ENCODE results near the gene PPP2R2D. TPM values are rescaled to one million over a fixed set of nuclear protein-coding genes. Genes with fewer than 3 reads are reported as not detected.

PPP2R2D gene
- total RNA-seq, 1 donor from 2014 or later = 37.2 TPM

DNA sequence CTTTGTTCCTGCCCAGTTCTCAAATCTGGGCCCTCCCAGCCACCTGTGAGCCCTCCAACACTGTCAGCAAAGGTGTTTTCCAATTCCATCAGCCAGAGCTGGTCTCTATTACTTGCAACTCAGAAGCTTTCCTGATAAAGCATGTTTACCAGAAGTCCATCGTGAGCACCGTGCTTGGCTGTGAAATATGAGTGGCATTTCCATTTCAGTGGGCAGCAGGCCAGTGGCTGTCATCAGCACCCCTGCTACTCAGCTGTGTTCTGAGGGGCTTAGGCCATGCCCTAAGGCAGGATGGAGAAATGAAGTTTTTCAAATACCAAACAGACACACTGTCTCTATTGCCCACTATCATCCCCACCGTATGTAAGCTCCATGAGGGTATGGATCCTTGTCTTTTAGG lies 93.6 kb downstream of the PPP2R2D start:
- no peak for DNase-seq (ENCODE audit: low read depth, low spot score)

DNA sequence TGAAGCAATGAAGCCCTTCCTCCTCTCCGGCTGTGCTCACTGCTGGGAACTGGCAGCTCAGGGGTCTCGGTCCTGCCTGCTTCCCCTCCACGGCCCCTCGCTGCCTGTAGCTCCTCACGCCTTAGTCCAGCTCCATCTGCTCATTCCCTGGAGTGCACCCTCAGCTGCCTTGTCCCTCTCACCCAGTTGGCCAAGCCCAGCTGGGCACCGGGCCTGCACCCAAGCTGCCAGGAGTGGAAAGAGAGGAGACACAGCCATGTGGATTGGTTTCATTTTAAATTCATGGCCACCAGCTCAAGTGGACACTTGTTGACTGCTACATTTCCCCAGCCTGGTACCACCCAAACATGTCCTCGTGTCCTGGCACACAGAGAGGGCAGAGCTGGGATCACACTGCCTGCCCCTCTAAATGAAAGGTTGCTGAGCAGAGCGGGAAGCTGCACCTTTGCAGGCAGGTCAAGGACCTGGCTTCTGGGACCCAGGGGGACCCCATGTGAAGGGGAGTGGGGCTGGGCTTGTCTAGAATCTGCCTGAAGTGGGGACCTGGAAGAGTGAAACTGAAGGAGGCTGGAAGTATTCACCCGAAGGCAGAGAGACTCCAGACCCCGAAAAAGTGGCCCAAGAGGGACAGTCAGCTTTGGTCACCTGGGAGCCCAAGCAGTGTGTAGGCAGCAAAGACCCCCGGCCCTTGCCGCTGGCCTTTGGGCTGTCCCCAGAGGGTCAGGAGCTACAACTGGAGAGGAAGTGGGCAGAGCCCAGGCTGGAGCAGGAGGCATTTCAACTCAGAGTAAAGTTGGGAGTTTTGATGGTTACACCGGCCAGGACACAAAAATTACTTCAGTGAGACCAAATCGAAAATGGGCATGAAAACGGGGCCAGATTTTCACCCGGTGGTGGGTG lies 95.9 kb downstream of the PPP2R2D start:
- DNase-seq (ENCODE audit: low read depth, low spot score) = no peak

DNA sequence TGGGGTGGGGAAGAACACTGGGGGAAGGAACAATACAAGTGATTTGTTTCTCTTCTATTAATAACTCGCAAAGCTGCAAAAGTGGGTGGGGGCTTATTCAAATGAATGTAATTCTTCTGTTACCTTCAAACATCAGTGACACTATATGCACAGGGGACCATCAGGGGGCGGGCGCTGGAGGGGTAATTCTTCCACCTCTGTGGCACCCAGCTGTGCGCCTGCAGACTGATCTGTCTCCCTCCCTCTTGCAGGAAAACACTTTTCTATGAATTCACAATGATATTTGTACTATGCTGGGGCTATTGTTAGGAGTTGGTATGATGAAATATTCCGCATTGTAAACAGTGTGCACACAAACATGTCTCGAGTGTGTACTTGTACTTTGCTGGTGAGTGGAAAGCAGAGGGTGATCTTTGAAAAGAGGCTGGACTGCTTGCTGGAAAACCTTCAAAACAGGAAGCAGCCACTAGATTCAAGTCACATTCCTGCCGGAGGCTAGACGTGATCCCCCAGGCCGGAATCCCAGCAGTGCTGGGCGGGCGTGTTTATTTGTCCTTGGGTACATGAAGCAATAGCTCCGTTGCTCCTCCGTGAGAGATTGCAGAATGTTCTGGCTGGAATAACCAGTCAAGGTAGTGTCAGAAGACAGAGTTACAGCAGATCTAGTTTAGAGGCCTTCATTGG lies 96.7 kb downstream of the PPP2R2D start:
- peak; percentile 43 for DNase-seq (ENCODE audit: low read depth, low spot score)

DNA sequence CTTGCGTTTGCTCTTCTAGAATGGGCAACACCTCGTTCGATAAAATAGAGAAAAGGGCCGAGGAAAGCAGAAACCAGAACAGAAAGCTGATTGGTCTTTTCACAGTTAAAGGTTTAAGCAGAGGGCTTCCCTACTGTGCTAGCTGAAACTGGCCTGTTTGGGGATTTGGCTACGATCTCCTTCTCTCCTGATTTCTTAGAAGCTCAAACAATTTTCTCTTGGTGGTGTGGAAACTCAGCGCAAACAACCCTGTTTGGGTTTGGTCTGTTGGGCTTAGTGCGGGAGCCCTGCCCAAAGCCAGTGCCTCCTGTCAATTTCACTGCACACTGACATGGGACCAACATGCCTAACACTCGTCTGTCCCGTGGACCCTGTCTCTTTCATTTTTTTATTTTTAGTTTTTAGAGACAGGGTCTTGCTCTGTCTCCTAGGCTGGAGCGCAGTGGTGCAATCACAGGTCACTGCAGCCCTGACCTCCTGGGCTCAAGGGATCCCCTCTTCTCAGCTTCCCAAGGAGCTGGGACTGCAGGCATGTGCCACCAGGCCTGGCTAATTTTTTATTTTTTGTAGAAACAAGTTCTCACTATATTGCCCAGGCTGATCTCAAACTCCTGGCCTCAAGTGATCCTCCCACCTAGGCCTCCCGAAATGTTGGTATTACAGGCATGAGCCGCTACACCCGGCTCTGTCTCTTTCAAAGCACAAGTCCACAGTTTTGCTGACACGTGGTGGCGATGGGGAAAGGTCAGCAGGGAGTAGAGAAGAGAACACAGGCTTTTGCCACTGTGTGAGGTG lies 97.4 kb downstream of the PPP2R2D start:
- DNase-seq (ENCODE audit: low read depth, low spot score) = no peak

DNA sequence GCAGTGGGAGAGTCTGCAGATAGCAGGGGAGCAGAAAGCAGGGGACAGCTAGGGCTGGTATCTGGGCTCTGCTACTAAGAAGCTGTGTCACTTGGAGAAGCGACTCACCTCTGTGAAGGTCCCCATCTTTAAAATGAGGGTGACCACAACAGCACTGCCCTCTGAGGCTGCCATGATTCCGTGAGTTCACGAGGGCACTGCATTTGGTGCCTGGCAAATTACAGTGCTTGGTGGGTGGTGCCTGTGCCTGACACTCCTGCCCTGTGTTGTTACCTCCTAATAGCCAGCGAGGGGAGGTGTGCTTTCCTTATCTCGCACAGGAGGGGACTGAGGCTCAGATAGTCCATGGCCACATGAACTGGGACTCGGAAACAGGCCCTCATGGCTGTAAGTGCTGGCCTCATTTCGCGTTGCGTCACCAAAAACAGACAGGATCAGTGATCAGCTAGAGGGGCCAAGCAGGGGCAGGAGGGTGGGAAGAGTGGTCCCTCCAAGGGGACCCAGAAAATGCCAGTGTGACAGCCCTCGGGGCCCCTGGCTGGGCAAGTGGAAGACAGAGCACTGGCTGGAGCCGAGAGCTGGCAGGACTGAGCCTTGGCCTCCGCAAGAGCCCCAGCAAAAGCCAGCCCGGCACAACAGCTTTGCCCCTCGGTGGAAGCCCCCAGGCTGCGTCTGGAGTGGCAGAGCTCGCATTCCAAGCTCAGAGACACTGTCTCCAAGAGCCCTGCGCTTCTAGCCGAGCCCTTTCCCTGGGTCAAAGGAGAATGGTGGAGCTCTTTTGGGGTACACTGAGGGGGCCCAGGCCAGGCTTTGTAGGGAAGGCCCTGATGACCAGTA lies 98.3 kb downstream of the PPP2R2D start:
- no peak for DNase-seq (ENCODE audit: low read depth, low spot score)

DNA sequence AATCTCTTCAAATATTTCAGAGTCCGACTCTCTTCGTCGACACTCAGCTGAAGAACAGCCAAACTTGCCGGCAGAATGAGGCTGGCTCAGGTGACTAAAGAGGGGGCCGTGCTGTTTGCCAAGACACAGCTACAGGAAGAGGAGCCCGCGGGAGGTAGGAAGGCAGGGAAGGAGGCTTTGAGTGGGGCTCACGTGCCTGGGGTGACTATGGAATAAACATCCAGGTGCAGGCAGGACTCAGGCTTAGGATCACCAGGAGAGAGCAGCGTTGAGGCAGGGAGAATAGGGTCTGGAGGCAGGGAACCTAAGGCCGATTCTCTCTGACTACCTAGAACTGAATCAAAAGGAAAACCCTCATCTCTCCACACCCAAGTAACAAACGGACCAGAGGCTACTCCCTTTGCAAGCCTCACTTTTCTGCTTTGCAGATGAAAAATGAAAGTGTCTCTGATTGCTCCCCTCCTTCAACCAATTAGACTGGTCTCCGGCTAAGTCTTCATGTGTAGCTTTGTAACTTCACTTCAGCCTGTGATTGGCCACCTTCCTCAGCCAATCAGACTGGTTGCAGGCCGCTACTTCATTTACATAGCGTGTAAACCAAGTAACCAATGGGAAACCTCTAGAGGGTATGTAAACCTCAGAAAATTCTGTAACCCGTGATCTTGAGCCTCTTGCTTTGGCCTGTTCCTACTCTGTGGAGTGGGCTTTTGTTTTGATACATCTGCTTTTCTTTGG lies 100.6 kb downstream of the PPP2R2D start:
- DNase-seq (ENCODE audit: low read depth, low spot score) = no peak

DNA sequence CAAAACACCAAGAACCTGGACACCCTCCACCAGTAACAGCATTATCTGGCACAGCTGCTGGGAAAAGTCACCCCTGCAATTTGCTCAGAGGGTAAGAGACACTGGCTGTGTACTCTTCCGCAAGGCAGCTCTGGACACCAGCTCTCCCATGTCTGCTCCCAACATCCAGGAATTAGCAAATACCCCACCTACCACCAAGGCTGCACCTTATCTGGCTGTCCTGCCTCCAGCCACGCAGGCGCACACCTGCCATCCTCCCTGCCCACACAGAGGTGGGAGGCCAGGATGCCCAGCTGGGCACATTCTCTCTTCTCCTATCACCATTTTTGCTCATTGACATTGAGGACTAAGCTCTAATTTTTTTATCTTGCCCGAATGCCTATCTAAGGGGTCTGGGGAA lies 101.2 kb downstream of the PPP2R2D start:
- DNase-seq (ENCODE audit: low read depth, low spot score) = no peak

DNA sequence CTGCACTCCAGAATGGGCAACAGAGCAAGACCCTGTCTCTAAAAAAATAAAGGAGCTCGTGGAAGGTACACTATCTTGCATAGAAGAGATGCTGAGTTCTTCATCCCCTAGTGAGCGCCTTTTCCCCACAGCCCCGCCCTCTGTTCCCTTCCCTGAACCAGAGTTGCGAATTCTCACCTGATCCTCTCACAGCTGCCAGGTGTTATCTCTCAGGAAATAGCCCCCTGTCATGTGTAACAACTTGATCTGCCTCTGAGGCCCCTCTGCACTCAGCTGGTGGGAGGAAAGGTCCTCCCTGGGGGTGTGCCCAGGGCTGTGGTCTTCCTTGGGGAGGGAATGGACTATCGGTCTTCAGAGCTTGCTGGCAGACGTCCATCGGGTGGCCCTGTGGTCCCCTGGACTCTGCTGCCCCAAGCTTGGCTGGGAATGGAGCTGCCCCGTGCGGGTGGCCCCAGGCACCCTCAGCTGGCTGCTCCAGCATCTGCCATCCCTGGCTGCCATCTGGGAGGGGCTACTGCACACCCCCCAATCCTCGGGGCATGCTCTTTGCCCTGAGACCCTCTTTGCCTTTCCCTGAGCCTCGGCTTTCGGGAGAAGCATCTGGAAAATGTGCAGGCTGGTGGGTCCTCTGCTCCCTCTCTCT lies 102.6 kb downstream of the PPP2R2D start:
- no peak for DNase-seq (ENCODE audit: low read depth, low spot score)

DNA sequence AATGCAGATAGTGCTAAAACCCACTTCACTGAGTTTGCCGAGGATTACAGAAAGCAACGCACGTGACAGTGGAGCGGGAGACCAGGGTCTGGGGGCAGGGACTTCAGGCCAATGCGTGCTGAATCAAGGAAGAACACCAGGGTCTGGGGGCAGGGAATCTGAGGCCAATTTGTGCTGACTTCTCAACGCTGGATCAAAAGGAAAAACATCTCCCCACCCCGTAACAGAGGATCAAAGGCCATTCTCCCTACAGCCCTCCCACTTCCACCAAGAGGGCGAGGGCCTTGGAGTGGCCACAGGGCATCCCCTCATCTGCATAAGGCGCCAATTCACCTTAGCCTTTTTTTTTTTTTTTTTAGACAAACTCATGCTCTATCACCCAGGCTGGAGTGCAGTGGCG lies 103.2 kb downstream of the PPP2R2D start:
- DNase-seq (ENCODE audit: low read depth, low spot score) = no peak

DNA sequence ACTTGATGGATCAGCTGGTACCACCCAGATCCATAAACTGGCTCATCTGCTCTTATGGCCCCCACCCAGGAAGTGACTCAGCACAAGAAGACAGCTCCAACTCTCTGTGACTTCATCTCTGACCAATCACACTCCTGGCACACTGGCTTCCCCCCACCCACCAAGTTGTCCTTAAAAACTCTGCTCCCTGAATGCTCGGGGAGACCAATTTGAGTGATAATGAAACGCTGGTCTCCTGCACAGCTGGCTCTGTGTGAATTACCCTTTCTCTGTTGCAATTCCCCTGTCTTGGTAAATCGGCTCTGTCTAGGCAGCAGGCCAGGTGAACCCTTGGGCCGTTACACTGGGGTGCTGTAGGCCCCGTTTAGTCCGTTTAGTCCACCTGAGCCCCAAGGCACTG lies 104.3 kb downstream of the PPP2R2D start:
- DNase-seq (ENCODE audit: low read depth, low spot score) = no peak

DNA sequence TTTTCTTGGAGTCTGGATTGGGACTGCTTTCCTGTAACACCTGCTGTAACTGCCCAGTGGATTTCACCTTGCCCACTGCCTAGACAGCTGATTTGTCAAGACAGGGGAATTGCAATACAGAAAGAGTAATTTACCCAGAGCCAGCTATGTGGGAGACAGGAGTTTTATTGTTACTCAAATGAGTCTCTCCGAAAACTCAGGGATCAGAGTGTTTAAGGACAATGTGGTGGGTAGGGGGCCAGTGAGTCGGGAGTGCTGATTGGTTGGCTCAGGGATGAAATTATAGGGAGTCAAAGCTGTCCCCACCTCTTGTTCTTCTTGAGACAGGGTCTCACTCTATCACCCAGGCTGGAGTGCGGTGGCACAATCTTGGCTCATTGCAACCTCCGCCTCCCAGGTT lies 106.2 kb downstream of the PPP2R2D start:
- DNase-seq (ENCODE audit: low read depth, low spot score) = no peak

DNA sequence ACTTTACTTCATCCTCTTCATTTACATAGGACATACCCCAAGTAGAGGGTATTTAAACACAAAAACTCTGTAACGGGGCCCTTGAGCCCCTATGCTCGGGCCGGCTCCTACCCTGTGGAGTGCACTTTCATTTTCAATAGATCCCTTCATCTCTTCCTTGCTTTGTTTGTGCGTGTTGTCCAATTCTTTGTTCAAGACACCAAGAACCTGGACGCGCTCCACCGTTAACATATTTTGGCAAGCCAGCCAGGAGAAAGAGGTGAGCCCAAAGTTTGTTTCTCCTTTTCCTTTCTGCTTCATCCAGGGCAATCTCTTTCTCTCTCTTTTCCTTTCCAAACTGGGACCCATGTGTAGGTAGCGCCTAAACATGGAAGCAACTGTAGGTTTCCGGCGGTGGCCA lies 106.9 kb downstream of the PPP2R2D start:
- no peak for DNase-seq (ENCODE audit: low read depth, low spot score)

Other genes starting within 250 kb of the PPP2R2D start
- gene BNIP3, start 80.9 kb downstream of the PPP2R2D start, total RNA-seq = 76.0 and 85.7 TPM in 2 replicates
- 0.07 TPM in 2 replicates for gene JAKMIP3, start 164.9 kb downstream of the PPP2R2D start, total RNA-seq